Stimulated activated CD8-positive, alpha-beta memory T cell treated with anti-CD3 and anti-CD28 coated beads, Interleukin-7, amount 100 ng/mL, for 24 hours (primary cell): ENCODE measurements around the gene SH3PXD2B.
"Not testable (repeated sequence)": the region's sequence is repeated elsewhere in the genome, so short reads cannot be mapped to it uniquely, and the experiment has no call there.

ENCODE experiments used
- DNase-seq: peaks from one replicate; pipeline ENCODE4 v3.0.0-alpha.2; 2020; ENCODE audit warnings: low read depth

The SH3PXD2B gene

GRCh38 chr5:172336676-172337285 is 117.5 kb downstream of the SH3PXD2B start:
- no peak for DNase-seq

GRCh38 chr5:172336264-172336663 is 118.1 kb downstream of the SH3PXD2B start:
- DNase-seq, result no peak

GRCh38 chr5:172335721-172336120 is 118.6 kb downstream of the SH3PXD2B start:
- no peak for DNase-seq

DNA sequence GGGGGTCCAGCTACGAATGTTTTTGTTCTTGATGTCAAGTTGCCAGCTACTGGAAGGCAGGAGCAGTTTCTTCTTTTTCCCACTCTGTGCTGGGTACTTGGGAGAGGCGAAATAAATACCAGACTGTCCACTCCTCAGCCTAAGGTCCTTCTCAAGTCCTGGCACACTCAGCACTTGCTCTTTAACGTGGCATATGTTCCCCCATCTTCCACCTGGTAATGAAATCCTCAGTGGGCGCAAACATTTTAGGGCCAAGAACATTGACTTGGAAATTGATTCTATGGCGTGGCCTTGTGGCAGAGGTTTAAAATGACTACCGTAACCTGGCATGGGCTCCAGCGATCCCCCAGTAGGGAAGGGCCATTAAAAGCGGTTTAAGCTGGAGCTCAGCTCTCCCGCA is 119.7 kb downstream of the SH3PXD2B start:
- no peak for DNase-seq

DNA sequence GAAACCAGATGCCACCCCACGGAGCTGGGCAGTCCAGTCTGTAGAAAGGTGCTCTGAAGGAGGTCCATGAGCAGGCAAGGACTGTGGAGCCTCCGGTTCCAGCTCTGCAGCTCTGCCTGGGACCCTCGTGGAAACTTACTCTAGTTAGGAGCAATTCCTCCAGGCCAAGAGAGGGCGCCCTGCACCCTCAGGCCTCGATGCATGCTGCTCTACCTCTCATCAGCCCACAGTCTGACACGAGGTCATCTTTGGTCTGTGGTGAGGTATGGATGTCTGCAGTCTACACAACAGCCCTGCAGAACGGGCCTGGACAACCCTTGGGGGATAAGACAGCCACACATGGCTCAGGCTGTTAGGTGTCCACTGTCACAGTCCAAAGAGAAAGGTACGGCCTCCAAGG is 120.1 kb downstream of the SH3PXD2B start:
- no peak for DNase-seq

GRCh38 chr5:172326901-172327300 is 127.4 kb downstream of the SH3PXD2B start:
- not testable (repeated sequence) for DNase-seq

DNA sequence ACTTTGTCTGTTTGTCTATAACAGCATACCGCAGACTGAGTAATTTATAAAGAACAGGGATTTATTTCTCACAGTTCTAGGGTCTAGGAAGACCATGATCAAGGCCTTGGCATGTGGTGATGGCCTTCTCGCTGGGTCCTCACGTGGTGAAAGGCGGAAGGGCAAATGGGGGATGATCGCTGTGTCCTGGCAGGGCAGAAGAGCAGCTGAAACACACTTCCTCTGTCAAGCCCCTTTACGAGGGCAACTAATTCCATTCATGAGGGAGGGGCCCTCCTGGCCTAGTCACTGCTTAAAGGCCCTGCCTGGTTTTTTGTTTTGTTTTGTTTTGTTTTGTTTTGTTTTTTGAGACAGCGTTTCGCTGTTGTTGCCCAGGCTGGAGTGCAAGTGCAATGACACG is 128.9 kb downstream of the SH3PXD2B start:
- DNase-seq, result no peak

DNA sequence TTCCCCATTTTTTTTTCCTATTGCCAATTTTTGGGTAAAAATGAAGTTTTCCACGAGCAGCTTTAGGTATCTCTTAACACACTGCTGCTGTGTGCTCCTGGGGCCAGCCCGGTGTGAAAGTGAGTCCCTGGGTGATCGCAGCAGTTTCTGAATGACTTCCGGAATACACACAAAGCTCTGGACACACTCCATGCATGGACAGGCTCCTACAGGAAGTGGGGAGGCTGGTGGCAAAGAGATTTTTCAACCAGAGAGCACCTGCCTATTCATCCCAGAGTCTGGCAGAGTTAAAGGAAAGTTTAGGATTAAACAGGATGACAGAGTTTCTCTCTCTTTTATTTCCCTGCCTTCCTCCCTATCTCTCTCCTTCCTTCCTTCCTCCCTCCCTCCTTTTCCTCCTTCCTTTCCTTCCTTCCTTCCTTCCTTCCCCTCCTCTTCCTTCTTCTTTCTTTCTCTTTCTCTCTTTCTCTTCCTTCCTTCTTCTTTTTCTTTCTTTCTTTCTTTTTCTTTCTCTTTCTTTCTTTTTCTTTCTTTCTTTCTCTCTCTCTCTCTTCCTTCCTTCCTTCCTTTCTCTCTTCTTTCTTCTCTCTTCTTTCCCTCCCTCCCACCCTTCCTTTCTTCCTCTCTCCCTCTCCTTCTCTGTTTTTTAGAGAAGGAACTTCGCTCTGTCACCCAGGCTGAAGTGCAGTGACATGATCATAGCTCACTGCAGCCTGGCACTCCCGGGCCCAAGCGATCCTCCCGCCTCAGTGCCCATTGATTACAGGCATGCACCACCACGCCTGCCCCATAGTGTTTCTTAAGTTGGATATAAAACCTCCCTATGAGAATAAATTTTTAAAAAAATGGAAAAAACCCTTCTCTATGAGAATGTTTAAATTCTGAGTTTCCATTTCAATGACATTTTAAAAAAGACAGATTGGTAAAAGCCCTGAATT is 132.0 kb downstream of the SH3PXD2B start:
- DNase-seq, result no peak

DNA sequence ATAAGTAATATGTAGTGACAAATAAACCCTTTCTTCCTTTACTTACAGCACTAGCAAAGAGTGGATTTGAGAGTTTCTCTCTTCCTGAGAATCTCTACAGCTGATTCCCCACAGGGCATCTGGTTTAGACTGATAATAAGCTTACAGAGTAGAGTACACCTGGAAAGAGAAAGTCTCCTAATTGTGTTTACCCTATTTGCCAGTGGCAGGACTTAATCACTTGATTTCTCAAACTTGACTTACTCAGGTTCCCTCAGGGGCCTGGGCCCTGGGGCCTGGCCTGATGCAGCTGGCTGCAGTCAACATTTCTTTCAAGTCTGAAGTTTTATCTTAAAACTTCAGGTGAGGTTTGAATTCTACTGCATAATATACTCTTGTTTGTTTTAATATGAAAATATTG is 132.7 kb downstream of the SH3PXD2B start:
- DNase-seq, result no peak

- DNase-seq, result no peak
Observed at GRCh38 chr5:172319708-172320441, 134.4 kb downstream of the SH3PXD2B start.

DNA sequence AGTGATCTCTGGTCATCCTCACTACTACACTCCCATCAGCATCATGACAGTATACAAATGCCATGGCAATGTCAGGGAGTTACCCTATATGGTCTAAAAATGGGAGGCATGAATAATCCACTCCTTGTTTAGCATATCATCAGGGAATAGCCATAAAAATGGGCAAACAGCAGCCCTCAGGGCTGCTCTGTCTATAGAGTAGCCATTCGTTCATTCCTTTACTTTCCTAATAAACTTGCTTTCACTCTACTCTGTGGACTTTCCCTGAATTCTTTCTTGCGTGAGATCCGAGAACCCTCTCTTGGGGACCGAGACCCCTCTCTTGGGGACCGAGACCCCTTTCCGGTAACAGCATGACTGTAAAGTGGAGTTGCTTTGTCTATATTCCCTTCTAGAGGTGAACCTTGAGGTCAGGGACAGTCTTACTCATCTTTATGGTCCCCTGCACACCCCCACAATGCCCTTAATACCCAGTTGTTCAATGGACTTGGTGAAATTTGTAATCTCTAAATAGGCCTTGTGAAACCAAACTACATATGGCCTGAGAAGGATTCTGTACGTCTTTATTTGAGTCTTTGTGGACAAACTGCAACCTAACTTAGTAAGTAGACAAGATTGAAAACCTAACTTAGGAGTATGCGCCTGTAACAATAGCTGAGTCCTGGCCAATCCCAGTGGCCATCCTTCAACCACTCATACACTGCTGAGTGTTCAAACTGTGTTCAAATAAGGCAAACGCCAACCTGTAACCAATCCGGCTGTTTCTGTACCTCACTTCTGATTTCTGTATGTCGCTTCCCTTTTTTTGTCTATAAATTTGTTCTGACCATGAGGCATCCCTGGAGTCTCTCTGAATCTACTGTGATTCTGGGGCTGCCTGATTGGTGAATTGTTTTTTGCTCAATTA is 138.5 kb downstream of the SH3PXD2B start:
- DNase-seq, result no peak

GRCh38 chr5:172313915-172314314 is 140.4 kb downstream of the SH3PXD2B start:
- no peak for DNase-seq

GRCh38 chr5:172312286-172312685 is 142.0 kb downstream of the SH3PXD2B start:
- DNase-seq, result no peak

DNA sequence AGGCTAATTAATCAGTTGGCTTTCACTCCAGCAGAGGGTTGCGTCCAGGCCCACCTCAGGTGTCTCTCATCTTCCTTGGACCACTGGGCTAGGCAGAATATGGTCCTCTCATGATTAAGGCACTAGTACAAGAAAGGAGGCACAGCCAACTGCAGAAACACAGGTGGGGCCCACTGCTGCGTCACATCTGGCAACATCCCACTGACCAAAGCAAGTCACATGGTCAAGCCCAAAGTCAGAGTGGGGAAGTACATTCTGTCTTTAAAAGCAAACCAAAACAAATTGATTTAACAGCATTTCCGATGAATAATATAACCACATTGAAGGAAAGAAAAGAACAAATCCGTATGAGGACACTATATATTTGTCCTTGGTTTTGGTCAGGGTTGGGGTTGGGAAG is 142.7 kb downstream of the SH3PXD2B start:
- DNase-seq, result no peak

- no peak for DNase-seq
Observed at GRCh38 chr5:172311026-172311425, 143.3 kb downstream of the SH3PXD2B start.

- DNase-seq, result no peak
Observed at GRCh38 chr5:172305380-172305779, 148.9 kb downstream of the SH3PXD2B start.

DNA sequence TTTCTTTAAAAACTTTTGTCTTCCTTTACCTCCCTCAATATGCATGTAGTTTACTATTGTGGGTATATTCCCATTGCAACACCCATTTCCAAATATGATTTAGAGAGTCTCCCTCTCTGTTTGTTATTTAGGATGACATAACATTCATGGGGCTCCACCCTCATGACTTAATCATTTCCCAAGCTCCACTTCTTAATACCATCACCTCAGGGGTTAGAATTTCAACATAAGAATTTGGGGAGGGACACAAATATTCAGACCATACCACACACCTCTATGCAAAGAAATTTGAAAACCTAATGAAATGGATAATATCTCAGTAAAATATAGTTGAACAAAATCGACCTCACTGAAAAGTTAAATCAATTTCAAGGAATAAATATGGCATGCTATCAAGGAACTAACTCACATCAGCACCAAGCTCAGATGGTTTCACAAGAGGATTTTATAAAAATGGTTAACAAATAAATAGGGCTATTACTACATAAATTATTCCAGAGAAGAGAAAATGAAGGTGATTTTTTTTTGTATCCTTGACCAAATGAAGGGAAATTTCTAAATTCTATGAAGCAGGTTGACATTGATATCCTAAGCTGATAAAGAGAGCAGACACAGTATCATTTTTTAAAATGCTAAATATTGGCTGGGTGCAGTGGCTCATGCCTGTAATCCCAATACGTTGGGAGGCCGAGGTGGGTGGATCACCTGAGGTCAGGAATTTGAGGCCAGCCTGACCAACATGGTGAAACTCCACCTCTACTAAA is 150.6 kb downstream of the SH3PXD2B start:
- DNase-seq, result no peak

DNA sequence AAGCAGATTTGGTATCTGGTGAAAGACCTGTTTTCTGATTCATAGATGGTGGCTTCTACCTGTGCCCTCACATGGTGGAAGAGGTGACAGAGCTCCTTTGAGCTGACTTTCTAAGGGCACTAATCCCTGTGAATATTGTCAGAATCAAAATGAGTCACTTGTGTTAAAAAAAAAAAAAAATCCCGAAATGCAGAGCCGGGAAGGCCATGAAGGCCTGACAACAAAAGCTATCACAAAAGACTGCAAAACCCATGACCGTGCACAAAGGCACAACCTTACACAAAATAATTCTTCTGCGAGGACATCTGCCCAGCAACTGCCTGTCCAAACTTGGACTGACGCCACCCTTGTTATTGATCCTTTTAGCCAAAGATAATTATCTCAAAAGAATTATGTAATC is 151.2 kb downstream of the SH3PXD2B start:
- DNase-seq, result no peak

- no peak for DNase-seq
Observed at GRCh38 chr5:172302047-172302710, 152.1 kb downstream of the SH3PXD2B start.

DNA sequence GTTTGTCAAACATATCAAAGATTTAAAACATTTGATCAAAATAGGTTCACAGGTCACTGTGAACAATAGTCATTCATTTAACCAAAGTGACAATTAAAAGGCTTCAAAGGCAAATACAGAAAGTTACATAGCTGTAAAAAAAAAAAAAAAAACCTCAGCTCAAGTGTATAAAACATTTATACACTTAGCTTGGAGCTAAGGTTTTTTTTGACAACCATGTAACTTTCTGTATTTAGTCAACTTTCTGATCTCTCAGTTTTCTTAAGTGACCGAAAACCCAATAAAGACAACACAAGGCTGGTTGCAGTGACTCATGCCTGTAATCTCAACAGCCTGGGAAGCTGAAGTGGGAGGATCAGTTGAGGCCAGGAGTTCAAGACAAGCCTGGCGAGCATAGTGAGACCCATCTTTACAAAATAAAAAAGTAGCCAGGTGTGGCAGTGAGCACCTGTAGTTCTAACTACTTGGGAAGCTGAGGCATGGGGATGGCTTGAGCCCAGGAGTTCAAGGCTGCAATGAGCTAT is 154.3 kb downstream of the SH3PXD2B start:
- no peak for DNase-seq
